ENCODE data around the gene STOX2.

The STOX2 gene

GRCh38 chr4:184053434-184053833 lies 148.3 kb downstream of the STOX2 start (continued):
- TF ChIP-seq ARNTL (CRISPR knock-in tag; IDR thresholded peaks at IDR 0.05; ENCODE audit: borderline replicate concordance, low read depth) = no peak

GRCh38 chr4:184056877-184057276 lies 151.8 kb downstream of the STOX2 start:
- TF ChIP-seq BACH2 (CRISPR knock-in tag; IDR thresholded peaks at IDR 0.05; ENCODE audit: borderline replicate concordance) (no peak), ZC3H10 (CRISPR knock-in tag; IDR thresholded peaks at IDR 0.05) (no peak), ISL1 (CRISPR knock-in tag; IDR thresholded peaks at IDR 0.05) (no peak), ZNF70 (CRISPR knock-in tag; IDR thresholded peaks at IDR 0.05) (no peak), ZFP3 (CRISPR knock-in tag; IDR thresholded peaks at IDR 0.05) (no peak)
- ATAC-seq = no peak

- no peak for ATAC-seq
- TF ChIP-seq PPARA (CRISPR knock-in tag; IDR thresholded peaks at IDR 0.05; ENCODE audit: borderline replicate concordance) (no peak), POU6F1 (CRISPR knock-in tag; IDR thresholded peaks at IDR 0.05; ENCODE audit: borderline replicate concordance, low read depth) (no peak), ISL1 (CRISPR knock-in tag; IDR thresholded peaks at IDR 0.05) (no peak), BACH2 (CRISPR knock-in tag; IDR thresholded peaks at IDR 0.05; ENCODE audit: borderline replicate concordance) (no peak), ZFP3 (CRISPR knock-in tag; IDR thresholded peaks at IDR 0.05) (no peak), TSHZ2 (CRISPR knock-in tag; IDR thresholded peaks at IDR 0.05) (no peak), OSR1 (CRISPR knock-in tag; IDR thresholded peaks at IDR 0.05) (no peak), SNAI2 (CRISPR knock-in tag; IDR thresholded peaks at IDR 0.05) (no peak), ZNF8 (CRISPR knock-in tag; IDR thresholded peaks at IDR 0.05) (no peak), CSDC2 (CRISPR knock-in tag; IDR thresholded peaks at IDR 0.05) (no peak)
Measured at GRCh38 chr4:184058026-184058425, 152.9 kb downstream of the STOX2 start.

- TF ChIP-seq CSDC2 (CRISPR knock-in tag; IDR thresholded peaks at IDR 0.05) (no peak), TOX (CRISPR knock-in tag; IDR thresholded peaks at IDR 0.05; ENCODE audit: borderline replicate concordance) (no peak), ISL1 (CRISPR knock-in tag; IDR thresholded peaks at IDR 0.05) (no peak), ZNF70 (CRISPR knock-in tag; IDR thresholded peaks at IDR 0.05) (no peak), PATZ1 (CRISPR knock-in tag; IDR thresholded peaks at IDR 0.05; ENCODE audit: borderline replicate concordance) (no peak), ARNTL (CRISPR knock-in tag; IDR thresholded peaks at IDR 0.05; ENCODE audit: borderline replicate concordance, low read depth) (no peak), GLIS3 (CRISPR knock-in tag; IDR thresholded peaks at IDR 0.05) (no peak), PPARA (CRISPR knock-in tag; IDR thresholded peaks at IDR 0.05; ENCODE audit: borderline replicate concordance) (no peak)
Measured at GRCh38 chr4:184059099-184059498, 154.0 kb downstream of the STOX2 start.

GRCh38 chr4:184061582-184061981 lies 156.5 kb downstream of the STOX2 start:
- ATAC-seq = no peak
- no peak for TF ChIP-seq ARNTL (CRISPR knock-in tag; IDR thresholded peaks at IDR 0.05; ENCODE audit: borderline replicate concordance, low read depth)

More at GRCh38 chr4:184059099-184059498, 154.0 kb downstream of the STOX2 start:
- ATAC-seq = no peak

GRCh38 chr4:184062769-184063168 lies 157.7 kb downstream of the STOX2 start:
- ATAC-seq = no peak
- no peak for TF ChIP-seq CSRNP3 (CRISPR knock-in tag; IDR thresholded peaks at IDR 0.05)
- no peak for TF ChIP-seq ZNF70 (CRISPR knock-in tag; IDR thresholded peaks at IDR 0.05)
- no peak for TF ChIP-seq SNAI2 (CRISPR knock-in tag; IDR thresholded peaks at IDR 0.05)
- TF ChIP-seq RARB (CRISPR knock-in tag; IDR thresholded peaks at IDR 0.05) = no peak
- no peak for TF ChIP-seq TCF4 (CRISPR knock-in tag; IDR thresholded peaks at IDR 0.05; ENCODE audit: borderline replicate concordance)
- no peak for TF ChIP-seq TOX (CRISPR knock-in tag; IDR thresholded peaks at IDR 0.05; ENCODE audit: borderline replicate concordance)
- no peak for TF ChIP-seq ZNF565 (CRISPR knock-in tag; conservative IDR thresholded peaks at IDR 0.05; ENCODE audit: low read depth)
- no peak for TF ChIP-seq ESRRG (CRISPR knock-in tag; IDR thresholded peaks at IDR 0.05)
- no peak for TF ChIP-seq ZC3H10 (CRISPR knock-in tag; IDR thresholded peaks at IDR 0.05)
- TF ChIP-seq OSR1 (CRISPR knock-in tag; IDR thresholded peaks at IDR 0.05) = no peak
- TF ChIP-seq GLIS3 (CRISPR knock-in tag; IDR thresholded peaks at IDR 0.05) = no peak
- no peak for TF ChIP-seq PATZ1 (CRISPR knock-in tag; IDR thresholded peaks at IDR 0.05; ENCODE audit: borderline replicate concordance)
- no peak for TF ChIP-seq POU6F1 (CRISPR knock-in tag; IDR thresholded peaks at IDR 0.05; ENCODE audit: borderline replicate concordance, low read depth)

Data from SK-N-SH treated with all-trans-retinoic acid at 6 μM for 48 hours (cell line).